OCI-LY1 (cell line): ENCODE measurements around the gene SLC25A17.

ENCODE experiments used
- H2AFZ ChIP-seq: fragments of 200-600 bp; sonication (generic), shearing (Covaris generic); 2 replicates; pipeline ENCODE4 v1.6.0; 2014; ENCODE audit warnings: antibody characterized with exemption, mild to moderate bottlenecking, low read length
- H3F3A ChIP-seq: fragments of 200-600 bp; sonication (generic), shearing (Covaris generic); 2 replicates; pipeline ENCODE4 v1.6.0; 2014; ENCODE audit warnings: mild to moderate bottlenecking, antibody characterized with exemption, low read length, moderate library complexity; ENCODE audit not compliant: insufficient read depth
- H3K27ac ChIP-seq: fragments of 200-600 bp; sonication (generic); 2 replicates; pipeline ENCODE4 v1.5.1; 2014; ENCODE audit warnings: low read length, mixed run types, mild to moderate bottlenecking, low read depth; ENCODE audit not compliant: poor library complexity, severe bottlenecking
- H3K27me3 ChIP-seq: fragments of 200-600 bp; sonication (generic); 2 replicates; pipeline ENCODE4 v1.6.0; 2014; ENCODE audit warnings: antibody characterized with exemption, mild to moderate bottlenecking, low read length, moderate library complexity; ENCODE audit not compliant: insufficient read depth
- H3K36me3 ChIP-seq: fragments of 200-600 bp; sonication (generic); 2 replicates; pipeline ENCODE4 v1.6.1; 2014; ENCODE audit warnings: mild to moderate bottlenecking, antibody characterized with exemption, low read length, moderate library complexity, mixed read lengths; ENCODE audit not compliant: insufficient read depth
- H3K4me1 ChIP-seq: fragments of 200-600 bp; sonication (generic); 2 replicates; pipeline ENCODE4 v1.5.1; 2014; ENCODE audit warnings: mild to moderate bottlenecking, low read length, moderate library complexity; ENCODE audit not compliant: insufficient read depth, severe bottlenecking
- H3K4me2 ChIP-seq: fragments of 200-600 bp; sonication (generic), shearing (Covaris generic); 2 replicates; pipeline ENCODE4 v1.6.1; 2014; ENCODE audit warnings: low read length
- H3K4me3 ChIP-seq: fragments of 200-600 bp; sonication (generic); 2 replicates; pipeline ENCODE4 v1.5.1; 2014; ENCODE audit warnings: low read length, low read depth, mild to moderate bottlenecking, mixed read lengths; ENCODE audit not compliant: poor library complexity, severe bottlenecking
- H3K79me2 ChIP-seq: fragments of 200-600 bp; shearing (Covaris generic); 2 replicates; pipeline ENCODE4 v1.6.1; 2016; ENCODE audit warnings: mixed run types, low read length, mixed read lengths; ENCODE audit not compliant: insufficient read depth
- H3K9ac ChIP-seq: fragments of 200-600 bp; sonication (generic), shearing (Covaris generic); 2 replicates; pipeline ENCODE4 v1.6.1; 2014; ENCODE audit warnings: mild to moderate bottlenecking, low read length, mixed read lengths
- H3K9me2 ChIP-seq: fragments of 200-600 bp; sonication (generic), shearing (Covaris generic); 2 replicates; pipeline ENCODE4 v1.6.1; 2014; ENCODE audit warnings: low read depth, mild to moderate bottlenecking, low read length, mixed read lengths
- H3K9me3 ChIP-seq: fragments of 200-600 bp; shearing (Covaris generic); 2 replicates; pipeline ENCODE4 v1.6.1; 2014; ENCODE audit warnings: low read length, mixed read lengths
- H4K20me1 ChIP-seq: fragments of 200-600 bp; sonication (generic), shearing (Covaris generic); 2 replicates; pipeline ENCODE4 v1.6.0; 2016; ENCODE audit warnings: mild to moderate bottlenecking, low read length; ENCODE audit not compliant: insufficient read depth
- CTCF ChIP-seq: fragments of 200-600 bp; sonication (generic), shearing (Covaris generic); IDR thresholded peaks from 2 replicates; pipeline ENCODE4 v1.5.1; 2017; ENCODE audit warnings: mild to moderate bottlenecking, antibody characterized with exemption, low read length, moderate library complexity, mixed read lengths
- EZH2 ChIP-seq: fragments of 200-600 bp; sonication (generic), shearing (Covaris generic); IDR thresholded peaks from 2 replicates; pipeline ENCODE4 v1.8.0; 2017; ENCODE audit warnings: borderline replicate concordance, mixed run types, mild to moderate bottlenecking, antibody characterized with exemption, low read length, moderate library complexity, mixed read lengths

SLC25A17 gene

GRCh38 chr22:40728731-40729189 lies 90.4 kb downstream of the SLC25A17 start:
- no peaks in the 10 kb centered on the region for H3K9me3 ChIP-seq
- H3K79me2 ChIP-seq: no peaks in the 10 kb centered on the region
- H3K4me1 ChIP-seq: peaks cover 9% of the 10 kb centered on the region
- no peak for TF ChIP-seq CTCF
- no peak for TF ChIP-seq EZH2
- no peak overlapping the region for H2AFZ ChIP-seq
- H3K9ac ChIP-seq: no peak overlapping the region
- no peaks in the 10 kb centered on the region for H3K27me3 ChIP-seq
- no peaks in the 10 kb centered on the region for H3K36me3 ChIP-seq
- no peak overlapping the region for H3K4me3 ChIP-seq
- no peaks in the 10 kb centered on the region for H3K9me2 ChIP-seq
- no peak overlapping the region for H3K4me2 ChIP-seq
- H3K27ac ChIP-seq: no peak overlapping the region
- no peaks in the 10 kb centered on the region for H3F3A ChIP-seq
- H4K20me1 ChIP-seq: no peaks in the 10 kb centered on the region

- Histone ChIP-seq H3K9me2 (no peaks in the 10 kb centered on the region), H3K36me3 (no peaks in the 10 kb centered on the region), H3K27me3 (no peaks in the 10 kb centered on the region), H3K4me3 (no peak overlapping the region), H3K27ac (no peak overlapping the region), H3K9ac (no peak overlapping the region), H3K4me1 (peaks cover 9% of the 10 kb centered on the region), H3K79me2 (no peaks in the 10 kb centered on the region), H4K20me1 (no peaks in the 10 kb centered on the region), H3K9me3 (no peaks in the 10 kb centered on the region), H3F3A (no peaks in the 10 kb centered on the region), H2AFZ (no peak overlapping the region), H3K4me2 (no peak overlapping the region)
- TF ChIP-seq EZH2 (no peak), CTCF (no peak)
Observed at GRCh38 chr22:40727964-40728615, 91.1 kb downstream of the SLC25A17 start.

- peaks cover under 1% of the 10 kb centered on the region for H3K4me1 ChIP-seq
- H3K4me2 ChIP-seq: no peak overlapping the region
- H3K27ac ChIP-seq: no peak overlapping the region
Observed at GRCh38 chr22:40727070-40727963, 91.8 kb downstream of the SLC25A17 start.

More at GRCh38 chr22:40727070-40727963, 91.8 kb downstream of the SLC25A17 start:
- H3K9ac ChIP-seq: no peak overlapping the region
- H3F3A ChIP-seq: no peaks in the 10 kb centered on the region
- H3K9me2 ChIP-seq: no peaks in the 10 kb centered on the region
- no peaks in the 10 kb centered on the region for H4K20me1 ChIP-seq
- H3K4me3 ChIP-seq: no peak overlapping the region
- TF ChIP-seq EZH2: no peak
- no peak for TF ChIP-seq CTCF
- H3K36me3 ChIP-seq: no peaks in the 10 kb centered on the region
- no peaks in the 10 kb centered on the region for H3K27me3 ChIP-seq
- H3K9me3 ChIP-seq: no peaks in the 10 kb centered on the region
- H3K79me2 ChIP-seq: no peaks in the 10 kb centered on the region
- H2AFZ ChIP-seq: no peak overlapping the region
